ENCODE results near the gene MYCN.

The MYCN gene

DNA sequence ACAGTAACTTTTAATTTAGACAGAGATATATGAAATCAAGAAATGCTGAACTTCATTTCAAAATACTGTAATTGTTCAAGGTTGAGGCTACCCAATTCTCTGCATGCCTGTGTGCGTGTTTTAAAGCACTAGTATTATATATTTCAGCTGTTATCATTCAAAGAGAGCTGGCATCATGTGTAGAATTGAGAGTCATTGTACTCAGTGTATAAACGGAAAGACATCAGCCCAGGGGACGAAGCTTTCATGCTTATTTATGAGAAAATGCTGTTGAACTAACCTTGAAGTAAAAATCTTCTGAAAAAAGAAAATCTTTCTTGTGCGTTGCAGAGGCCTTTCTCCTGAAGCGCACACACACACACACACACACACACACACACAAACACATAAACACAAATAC is 48.4 kb downstream of the MYCN start:
- no peak for TF ChIP-seq Cebpa-rat (IDR thresholded peaks at IDR 0.05)
- Histone ChIP-seq H3K4me2 (peak overlapping the region in 7 of 11 experiments; percentile 15 to 65 (median 43); a peak in 10 of 22 replicates), H3K36me3 (no peaks in the 10 kb centered on the region), H4K20me1 (no peaks in the 10 kb centered on the region), H3K27ac (0 out of 22 replicates have a peak overlapping the region, but pooled peaks of 1 of the 11 experiments have one; percentile 33), H3K27me3 (no peaks in the 10 kb centered on the region), H3K9ac (no peak overlapping the region), H3K4me3 (no peak overlapping the region), H3K4me1 (peaks cover 7 to 40% (median 32%) of the 10 kb centered on the region in 10 experiments; a peak in 17 of 20 replicates), H3K9me3 (replicated peaks in 1 of 11) (peaks cover 0 to 4% (median 0%) of the 10 kb centered on the region in 11 experiments; a peak in 1 of 22 replicates)

DNA sequence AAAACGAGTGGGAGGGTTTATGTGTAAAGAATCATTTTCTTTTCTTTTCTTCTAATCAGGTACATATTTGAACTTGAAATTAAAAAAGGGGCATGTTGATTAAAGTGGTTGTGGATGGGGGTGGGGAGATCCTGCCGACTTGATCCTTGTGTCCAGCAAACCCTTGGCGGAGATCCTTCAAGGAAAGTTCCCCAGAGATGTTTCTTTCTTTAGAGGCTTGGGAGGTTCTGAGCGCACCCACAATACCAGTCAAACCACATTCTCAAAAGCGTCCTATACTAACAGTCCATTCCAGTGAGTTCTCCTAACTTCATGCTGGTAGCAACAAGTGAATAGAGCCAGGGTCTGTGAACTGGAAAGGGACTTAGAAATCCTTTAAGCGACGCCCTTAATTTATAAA is 49.2 kb downstream of the MYCN start:
- no peak overlapping the region for H3K27ac ChIP-seq
- no peaks in the 10 kb centered on the region for H3K27me3 ChIP-seq
- TF ChIP-seq Cebpa-rat (IDR thresholded peaks at IDR 0.05): no peak
- H4K20me1 ChIP-seq: no peaks in the 10 kb centered on the region
- H3K9ac ChIP-seq: no peak overlapping the region
- H3K4me3 ChIP-seq: no peak overlapping the region
- H3K4me2 ChIP-seq: no peak overlapping the region
- peaks cover 7 to 33% (median 26%) of the 10 kb centered on the region in 10 experiments; a peak in 17 of 20 replicates for H3K4me1 ChIP-seq
- no peaks in the 10 kb centered on the region for H3K36me3 ChIP-seq
- peaks cover 0 to 4% (median 0%) of the 10 kb centered on the region in 11 experiments; a peak in 1 of 22 replicates for H3K9me3 ChIP-seq (replicated peaks in 1 of 11)

DNA sequence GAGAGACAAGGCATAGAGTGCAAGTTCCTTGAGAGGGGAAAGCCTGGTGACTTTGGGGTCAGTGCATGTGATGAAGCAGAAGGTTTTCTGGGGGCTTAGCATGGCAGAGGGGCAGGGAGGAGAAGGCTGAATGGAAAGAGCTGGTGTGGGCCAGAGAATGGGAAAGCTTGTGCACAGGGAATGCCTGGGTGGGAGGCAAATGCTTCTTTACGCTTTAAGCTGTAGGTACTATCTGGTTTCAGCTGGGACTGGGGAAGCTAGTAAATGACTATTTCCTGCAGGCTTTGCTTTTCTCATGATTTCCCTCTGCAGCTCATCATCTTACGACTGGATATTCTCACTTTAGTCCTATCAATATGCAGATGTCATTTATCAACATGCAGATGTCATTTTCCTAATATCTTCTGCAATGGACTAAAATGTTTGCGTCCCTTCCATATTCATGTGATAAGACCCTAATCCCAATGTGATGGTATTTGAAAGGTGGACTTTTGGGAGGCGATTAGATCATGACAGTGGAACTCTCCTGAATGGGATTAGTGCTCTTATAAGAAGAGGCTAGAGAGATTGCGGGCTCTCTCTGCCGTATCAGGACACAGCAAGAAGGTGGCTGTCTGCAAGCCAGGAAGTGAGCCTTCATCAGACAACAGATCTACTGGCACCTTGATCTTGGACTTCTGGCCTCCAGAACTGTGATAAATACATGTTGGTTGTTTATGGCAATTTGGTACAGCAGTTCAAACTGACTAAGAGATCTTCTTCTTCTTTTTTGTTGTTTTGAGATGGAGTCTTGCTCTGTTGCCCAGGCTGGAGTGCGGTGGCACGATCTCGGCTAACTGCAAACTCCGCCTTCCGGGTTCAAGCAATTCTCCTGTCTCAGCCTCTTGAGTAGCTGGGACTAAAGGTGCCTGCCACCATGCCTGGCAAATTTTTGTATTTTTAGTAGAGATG is 50.1 kb downstream of the MYCN start:
- H3K36me3 ChIP-seq: no peaks in the 10 kb centered on the region
- no peak for TF ChIP-seq Cebpa-rat (IDR thresholded peaks at IDR 0.05)
- H3K4me1 ChIP-seq: peaks cover 7 to 33% (median 26%) of the 10 kb centered on the region in 10 experiments; a peak in 17 of 20 replicates
- no peaks in the 10 kb centered on the region for H3K27me3 ChIP-seq
- no peak overlapping the region for H3K27ac ChIP-seq
- no peaks in the 10 kb centered on the region for H4K20me1 ChIP-seq
- H3K9me3 ChIP-seq (replicated peaks in 1 of 11): peaks cover 0 to 4% (median 0%) of the 10 kb centered on the region in 11 experiments; a peak in 2 of 22 replicates
- H3K9ac ChIP-seq: no peak overlapping the region
- no peak overlapping the region for H3K4me2 ChIP-seq
- H3K4me3 ChIP-seq: no peak overlapping the region

DNA sequence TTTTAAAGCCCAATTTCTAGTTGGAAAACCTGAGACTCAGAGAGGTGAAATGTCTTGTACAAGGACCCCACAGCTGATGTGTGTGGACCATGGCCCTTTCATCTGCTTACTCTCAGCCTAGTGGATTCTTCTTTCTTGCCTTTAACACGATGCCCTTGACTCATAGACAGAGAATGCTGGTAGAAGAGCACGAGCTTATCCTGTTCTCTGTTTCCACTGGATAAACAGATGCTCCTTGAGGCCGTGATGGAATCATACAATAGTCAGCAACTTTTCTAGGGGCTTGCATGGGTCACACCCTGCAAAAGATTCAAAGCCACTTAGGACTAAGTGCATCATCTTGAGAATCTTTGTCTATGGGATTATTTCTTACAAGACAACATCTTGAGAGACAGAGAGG is 50.9 kb downstream of the MYCN start:
- no peak overlapping the region for H3K27ac ChIP-seq
- no peak overlapping the region for H3K4me2 ChIP-seq
- H3K4me1 ChIP-seq: peaks cover 7 to 28% (median 24%) of the 10 kb centered on the region in 10 experiments; a peak in 17 of 20 replicates
- no peaks in the 10 kb centered on the region for H3K27me3 ChIP-seq
- no peak for TF ChIP-seq Cebpa-rat (IDR thresholded peaks at IDR 0.05)
- no peaks in the 10 kb centered on the region for H3K36me3 ChIP-seq
- peaks cover 0 to 4% (median 0%) of the 10 kb centered on the region in 11 experiments; a peak in 2 of 22 replicates for H3K9me3 ChIP-seq (replicated peaks in 1 of 11)
- H4K20me1 ChIP-seq: no peaks in the 10 kb centered on the region
- no peak overlapping the region for H3K4me3 ChIP-seq
- no peak overlapping the region for H3K9ac ChIP-seq

DNA sequence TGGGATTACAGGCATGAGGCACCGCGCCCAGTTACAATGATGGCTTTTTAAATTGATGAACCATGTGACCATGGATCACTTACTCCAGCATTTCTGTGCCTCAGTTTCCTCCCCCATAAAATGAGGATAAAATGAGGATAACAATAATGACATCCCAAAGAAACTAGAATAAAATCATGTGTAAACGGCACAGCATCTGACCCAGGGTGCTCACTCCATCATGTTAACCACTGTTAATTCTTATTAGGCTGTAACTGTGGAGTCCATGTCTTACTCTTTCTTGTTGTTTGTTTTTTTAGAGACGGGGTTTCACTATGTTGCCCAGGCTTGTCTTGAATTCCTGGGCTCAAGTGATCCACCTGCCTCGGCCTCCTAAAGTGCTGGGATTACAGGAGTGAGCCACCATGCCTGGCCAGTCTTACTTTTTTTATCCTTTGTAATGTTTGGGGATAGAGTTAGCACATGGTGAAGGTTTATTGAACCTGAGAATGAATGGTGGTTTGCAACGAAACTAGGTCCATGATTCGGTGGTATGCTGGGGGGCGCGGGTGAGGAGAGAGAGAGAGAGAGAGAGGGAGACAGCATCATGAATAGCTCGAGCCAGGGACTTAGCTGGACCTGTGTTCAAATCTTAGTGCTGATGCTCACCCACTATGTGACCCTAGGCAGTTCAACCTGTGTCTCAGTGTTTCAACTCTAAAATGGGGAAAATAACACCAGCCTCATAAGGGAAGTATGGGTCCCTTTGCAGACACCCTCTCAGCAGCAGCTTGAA is 52.3 kb downstream of the MYCN start:
- Histone ChIP-seq H3K9me3 (replicated peaks in 1 of 11) (peaks cover 0 to 4% (median 0%) of the 10 kb centered on the region in 11 experiments; a peak in 2 of 22 replicates), H3K4me1 (peaks cover 0 to 15% (median 11%) of the 10 kb centered on the region in 10 experiments; a peak in 14 of 20 replicates), H3K9ac (no peak overlapping the region), H3K4me3 (no peak overlapping the region), H3K4me2 (no peak overlapping the region), H4K20me1 (no peaks in the 10 kb centered on the region), H3K27me3 (no peaks in the 10 kb centered on the region), H3K36me3 (no peaks in the 10 kb centered on the region), H3K27ac (no peak overlapping the region)
- no peak for TF ChIP-seq Cebpa-rat (IDR thresholded peaks at IDR 0.05)

DNA sequence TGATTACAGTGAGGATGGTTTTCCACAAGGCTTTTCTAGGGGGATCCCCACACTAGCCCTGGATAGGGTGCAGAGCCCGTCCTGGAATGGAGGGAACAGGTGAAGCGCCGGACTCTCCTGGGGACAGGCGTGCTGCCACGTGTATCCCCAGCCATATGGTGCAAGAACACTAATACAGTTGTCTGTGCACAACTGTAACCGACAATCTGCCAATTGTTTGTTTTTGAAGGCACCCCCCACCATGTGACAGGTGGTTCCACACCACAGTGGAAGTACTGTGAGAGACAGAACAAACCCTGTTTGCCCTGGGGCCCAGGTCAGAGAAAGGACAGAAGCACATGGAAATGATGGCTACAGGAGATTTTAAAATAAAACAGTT is 52.9 kb downstream of the MYCN start:
- H3K27ac ChIP-seq: no peak overlapping the region
- H3K4me3 ChIP-seq: no peak overlapping the region
- H3K9ac ChIP-seq: no peak overlapping the region
- H3K4me1 ChIP-seq: peaks cover 0 to 9% (median 6%) of the 10 kb centered on the region in 10 experiments; a peak in 14 of 20 replicates
- no peak for TF ChIP-seq Cebpa-rat (IDR thresholded peaks at IDR 0.05)
- no peaks in the 10 kb centered on the region for H3K36me3 ChIP-seq
- no peaks in the 10 kb centered on the region for H4K20me1 ChIP-seq
- no peaks in the 10 kb centered on the region for H3K27me3 ChIP-seq
- H3K9me3 ChIP-seq (replicated peaks in 1 of 11): peaks cover 0 to 4% (median 0%) of the 10 kb centered on the region in 11 experiments; a peak in 2 of 22 replicates
- H3K4me2 ChIP-seq: no peak overlapping the region

- no peak overlapping the region for H3K4me2 ChIP-seq
- no peak for TF ChIP-seq Cebpa-rat (IDR thresholded peaks at IDR 0.05)
- peaks cover 0 to 5% (median 1%) of the 10 kb centered on the region in 10 experiments; a peak in 10 of 20 replicates for H3K4me1 ChIP-seq
- H3K9ac ChIP-seq: no peak overlapping the region
- no peaks in the 10 kb centered on the region for H3K27me3 ChIP-seq
- H3K27ac ChIP-seq: no peak overlapping the region
- H4K20me1 ChIP-seq: no peaks in the 10 kb centered on the region
- H3K36me3 ChIP-seq: no peaks in the 10 kb centered on the region
- no peak overlapping the region for H3K4me3 ChIP-seq
- H3K9me3 ChIP-seq (replicated peaks in 1 of 11): peaks cover 0 to 4% (median 0%) of the 10 kb centered on the region in 11 experiments; a peak in 2 of 22 replicates
Observed at GRCh38 chr2:15993666-15994065, 53.3 kb downstream of the MYCN start.

DNA sequence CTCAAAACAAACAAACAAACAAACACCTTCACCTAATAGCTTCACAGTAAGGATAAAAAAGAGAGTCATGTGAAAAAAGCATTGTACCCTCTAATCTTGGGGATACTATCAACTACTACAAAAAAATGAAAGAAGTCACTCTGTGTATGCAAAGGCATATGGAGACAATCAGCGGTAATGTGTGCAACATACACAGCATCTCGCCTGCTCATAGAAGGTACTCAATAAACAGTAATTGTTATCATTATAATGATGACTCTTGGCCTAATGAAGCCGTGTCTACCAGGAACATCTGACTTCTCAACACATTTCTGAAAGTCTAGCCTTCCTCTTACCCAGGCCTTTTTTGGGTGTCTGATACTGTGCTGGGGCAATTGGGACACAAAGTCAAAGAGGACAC is 55.3 kb downstream of the MYCN start:
- Histone ChIP-seq H3K4me2 (no peak overlapping the region), H3K9me3 (replicated peaks in 1 of 11) (peaks cover 0 to 4% (median 0%) of the 10 kb centered on the region in 11 experiments; a peak in 2 of 22 replicates), H3K36me3 (no peaks in the 10 kb centered on the region), H3K27ac (no peak overlapping the region), H3K9ac (no peak overlapping the region), H3K27me3 (no peaks in the 10 kb centered on the region), H3K4me3 (no peak overlapping the region), H4K20me1 (no peaks in the 10 kb centered on the region), H3K4me1 (peaks cover 0 to 8% (median 0%) of the 10 kb centered on the region in 10 experiments; a peak in 2 of 20 replicates)
- TF ChIP-seq Cebpa-rat (IDR thresholded peaks at IDR 0.05): no peak
